Heart left ventricle (tissue), 13 donors: ENCODE measurements around the gene C5orf52.

ENCODE experiments used
- CTCF ChIP-seq, 12 donors: fragments of 200-600 bp; sonication (generic) in 4 of 12; IDR thresholded peaks; one replicate each; pipeline versions ENCODE4 v1.5.0 to v1.8.0; 2018 to 2022; ENCODE audit warnings: antibody characterized with exemption in 12 of 12, mild to moderate bottlenecking in 5 of 12
- POLR2A ChIP-seq, 2 donors: fragments of 450-650 bp; IDR thresholded peaks; one replicate each; pipeline ENCODE4 v1.6.1; 2017; ENCODE audit warnings: antibody characterized with exemption in 2 of 2, mild to moderate bottlenecking in 2 of 2, moderate library complexity in 2 of 2
- donor health status: ischemic (EF 13 %, LVEDD 7.1; RV severe dilation, severe dysfunction).
- donor health status: DM: no; HTN: yes; CAD: no.
- donor health status: DM: no; HTN: no; CAD: no.
- donor health status: ischemic (EF 25% LVEDD 6.9; RV normal size, moderate dysfunction).
- donor health status: ischemic (EF 25% LVEDD 5.7; RV mildly dilated, moderate dysfunction).
- donor health status: ischemic (EF 35%, LVEDD 5.7; RV mildly dilated, moderate dysfunction).
- donor health status: nonischemic (EF 11% LVEDD 7.7; RV severe dilation, severe dysfunction).
- donor health status: DM: yes; HTN: yes; CAD: no.
- donor health status: PGD.
- donor health status: ischemic (EF 29% LVEDD 5.4; RV normal size, mild dysfunction).
- donor health status: nonischemic (EF 23%, LVEDD 6.1; RV moderate dilation, normal function).

GRCh38 chr5:157690690-157691433 lies 19.5 kb downstream of the C5orf52 start:
- TF ChIP-seq CTCF (IDR thresholded peaks at IDR 0.05) (no peak), POLR2A (IDR thresholded peaks at IDR 0.05) (no peak)
